SU-DHL-6 (cell line): Measurements from ENCODE around the gene PSAPL1.

Experiments used
- H2AFZ ChIP-seq: fragments of 200-600 bp; sonication (generic); 2 replicates; pipeline ENCODE4 v1.6.1; 2014; ENCODE audit warnings: low read depth, mild to moderate bottlenecking, moderate library complexity, mixed read lengths, antibody characterized with exemption, low read length; ENCODE audit not compliant: severe bottlenecking
- H3F3A ChIP-seq: fragments of 200-600 bp; shearing (Covaris generic); 2 replicates; pipeline ENCODE4 v1.6.0; 2016; ENCODE audit warnings: antibody characterized with exemption, mild to moderate bottlenecking; ENCODE audit not compliant: insufficient read depth
- H3K27ac ChIP-seq: fragments of 200-600 bp; sonication (generic); 2 replicates; pipeline ENCODE4 v1.5.1; 2016; ENCODE audit warnings: low read depth, mild to moderate bottlenecking, low read length, moderate library complexity, mixed read lengths
- H3K27me3 ChIP-seq: fragments of 200-600 bp; sonication (generic), shearing (Covaris generic); 2 replicates; pipeline ENCODE4 v1.6.0; 2014; ENCODE audit warnings: mild to moderate bottlenecking, low read length
- H3K36me3 ChIP-seq: fragments of 200-600 bp; sonication (generic); 2 replicates; pipeline ENCODE4 v1.6.1; 2014; ENCODE audit warnings: mild to moderate bottlenecking, low read length, mixed read lengths
- H3K4me2 ChIP-seq: fragments of 300-600, 200-600 bp; shearing (Covaris generic), sonication (generic); 2 replicates; pipeline ENCODE4 v1.6.0; 2014; ENCODE audit warnings: low read length, low read depth, mild to moderate bottlenecking; ENCODE audit not compliant: poor library complexity, severe bottlenecking
- H3K4me3 ChIP-seq: fragments of 200-600 bp; sonication (generic); 2 replicates; pipeline ENCODE4 v1.5.1; 2014; ENCODE audit warnings: antibody characterized with exemption, low read length, mild to moderate bottlenecking, mixed read lengths; ENCODE audit not compliant: insufficient read depth, poor library complexity, severe bottlenecking
- H3K79me2 ChIP-seq: fragments of 200-600 bp; sonication (generic); 2 replicates; pipeline ENCODE4 v1.6.1; 2014; ENCODE audit warnings: mild to moderate bottlenecking, low read length, moderate library complexity; ENCODE audit not compliant: insufficient read depth
- H3K9ac ChIP-seq: fragments of 200-600 bp; sonication (generic); 2 replicates; pipeline ENCODE4 v1.7.0; 2014; ENCODE audit warnings: mild to moderate bottlenecking, low read length
- H3K9me2 ChIP-seq: fragments of 200-600 bp; sonication (generic); replicated peaks from 2 replicates; pipeline ENCODE4 v1.6.1; 2014; ENCODE audit warnings: low read length; ENCODE audit not compliant: insufficient read depth
- H3K9me3 ChIP-seq: fragments of 200-600 bp; sonication (generic); 2 replicates; pipeline ENCODE4 v1.6.1; 2014; ENCODE audit warnings: low read length, mixed read lengths; ENCODE audit not compliant: insufficient read depth
- H4K20me1 ChIP-seq: fragments of 200-600 bp; sonication (generic); 2 replicates; pipeline ENCODE4 v1.6.1; 2014; ENCODE audit warnings: low read depth, mild to moderate bottlenecking, antibody characterized with exemption, low read length, moderate library complexity, mixed read lengths
- CTCF ChIP-seq: fragments of 200-600 bp; sonication (generic); IDR thresholded peaks from one replicate; pipeline ENCODE4 v1.5.1; 2017; ENCODE audit warnings: antibody characterized with exemption, mild to moderate bottlenecking, low read length, moderate library complexity; ENCODE audit not compliant: insufficient read depth, poor library complexity, severe bottlenecking
- EZH2phosphoT487 ChIP-seq: fragments of 200-600 bp; sonication (generic), shearing (Covaris generic); conservative IDR thresholded peaks from 2 replicates; pipeline ENCODE4 v1.6.1; 2018; ENCODE audit warnings: mild to moderate bottlenecking, antibody characterized with exemption, low read length, moderate library complexity, mixed read lengths

Gene PSAPL1

GRCh38 chr4:7421356-7422150, 13.2 kb downstream of the PSAPL1 start:
- no peak overlapping the region for H3K4me3 ChIP-seq
- H3F3A ChIP-seq = no peaks in the 10 kb centered on the region
- H2AFZ ChIP-seq = no peak overlapping the region
- H4K20me1 ChIP-seq = no peaks in the 10 kb centered on the region
- H3K27ac ChIP-seq = no peak overlapping the region
- no peak overlapping the region for H3K9ac ChIP-seq
- no peak for TF ChIP-seq EZH2phosphoT487
- no peak for TF ChIP-seq CTCF
- no peaks in the 10 kb centered on the region for H3K27me3 ChIP-seq
- H3K4me2 ChIP-seq = no peak overlapping the region
- H3K79me2 ChIP-seq = no peaks in the 10 kb centered on the region
- no peaks in the 10 kb centered on the region for H3K9me3 ChIP-seq
- no peaks in the 10 kb centered on the region for H3K9me2 ChIP-seq
- H3K36me3 ChIP-seq = no peaks in the 10 kb centered on the region

GRCh38 chr4:7420661-7421040, 14.1 kb downstream of the PSAPL1 start:
- Histone ChIP-seq H3K9me3 (no peaks in the 10 kb centered on the region), H3K27me3 (no peaks in the 10 kb centered on the region), H3K9me2 (no peaks in the 10 kb centered on the region), H3K4me3 (no peak overlapping the region), H4K20me1 (no peaks in the 10 kb centered on the region), H3K9ac (no peak overlapping the region), H3K79me2 (no peaks in the 10 kb centered on the region), H3F3A (no peaks in the 10 kb centered on the region), H2AFZ (no peak overlapping the region), H3K4me2 (no peak overlapping the region), H3K36me3 (no peaks in the 10 kb centered on the region), H3K27ac (no peak overlapping the region)
- TF ChIP-seq EZH2phosphoT487 = no peak
- no peak for TF ChIP-seq CTCF

GRCh38 chr4:7419961-7420660, 14.6 kb downstream of the PSAPL1 start:
- Histone ChIP-seq H3K9me3 (no peaks in the 10 kb centered on the region), H2AFZ (no peak overlapping the region), H3K36me3 (no peaks in the 10 kb centered on the region), H3F3A (no peaks in the 10 kb centered on the region), H3K27me3 (no peaks in the 10 kb centered on the region), H3K9me2 (no peaks in the 10 kb centered on the region), H4K20me1 (no peaks in the 10 kb centered on the region), H3K9ac (no peak overlapping the region), H3K27ac (no peak overlapping the region), H3K4me2 (no peak overlapping the region), H3K4me3 (no peak overlapping the region), H3K79me2 (no peaks in the 10 kb centered on the region)
- TF ChIP-seq CTCF (no peak), EZH2phosphoT487 (no peak)
